ENCODE results near the gene PBX4.

Gene PBX4

DNA sequence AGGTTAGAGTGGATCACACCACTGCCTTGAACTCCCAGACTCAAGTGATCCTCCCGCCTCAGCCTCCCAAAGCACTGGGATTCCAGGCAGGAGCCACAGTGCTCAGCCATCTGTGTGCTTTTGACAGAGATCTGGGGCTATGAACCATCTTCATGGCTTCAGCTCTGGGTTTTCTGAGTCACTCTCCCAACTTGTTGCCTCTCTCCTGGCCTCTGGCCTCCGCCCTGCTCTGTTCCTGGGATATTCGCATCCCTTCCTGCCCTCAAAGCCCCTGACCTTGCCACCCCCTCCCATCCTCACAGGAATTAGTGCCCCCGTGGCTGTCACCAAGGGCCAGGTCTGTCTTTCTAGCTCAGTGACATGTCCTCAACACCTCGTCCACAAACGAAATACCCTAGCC lies 30.7 kb upstream of the PBX4 start:
- TF ChIP-seq, protein P1, sequence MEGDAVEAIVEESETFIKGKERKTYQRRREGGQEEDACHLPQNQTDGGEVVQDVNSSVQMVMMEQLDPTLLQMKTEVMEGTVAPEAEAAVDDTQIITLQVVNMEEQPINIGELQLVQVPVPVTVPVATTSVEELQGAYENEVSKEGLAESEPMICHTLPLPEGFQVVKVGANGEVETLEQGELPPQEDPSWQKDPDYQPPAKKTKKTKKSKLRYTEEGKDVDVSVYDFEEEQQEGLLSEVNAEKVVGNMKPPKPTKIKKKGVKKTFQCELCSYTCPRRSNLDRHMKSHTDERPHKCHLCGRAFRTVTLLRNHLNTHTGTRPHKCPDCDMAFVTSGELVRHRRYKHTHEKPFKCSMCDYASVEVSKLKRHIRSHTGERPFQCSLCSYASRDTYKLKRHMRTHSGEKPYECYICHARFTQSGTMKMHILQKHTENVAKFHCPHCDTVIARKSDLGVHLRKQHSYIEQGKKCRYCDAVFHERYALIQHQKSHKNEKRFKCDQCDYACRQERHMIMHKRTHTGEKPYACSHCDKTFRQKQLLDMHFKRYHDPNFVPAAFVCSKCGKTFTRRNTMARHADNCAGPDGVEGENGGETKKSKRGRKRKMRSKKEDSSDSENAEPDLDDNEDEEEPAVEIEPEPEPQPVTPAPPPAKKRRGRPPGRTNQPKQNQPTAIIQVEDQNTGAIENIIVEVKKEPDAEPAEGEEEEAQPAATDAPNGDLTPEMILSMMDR (IDR thresholded peaks at IDR 0.05; ENCODE audit: low read depth, low read length), result no peak
- no peak for DNase-seq (ENCODE audit: extremely low read depth, low read depth)

DNA sequence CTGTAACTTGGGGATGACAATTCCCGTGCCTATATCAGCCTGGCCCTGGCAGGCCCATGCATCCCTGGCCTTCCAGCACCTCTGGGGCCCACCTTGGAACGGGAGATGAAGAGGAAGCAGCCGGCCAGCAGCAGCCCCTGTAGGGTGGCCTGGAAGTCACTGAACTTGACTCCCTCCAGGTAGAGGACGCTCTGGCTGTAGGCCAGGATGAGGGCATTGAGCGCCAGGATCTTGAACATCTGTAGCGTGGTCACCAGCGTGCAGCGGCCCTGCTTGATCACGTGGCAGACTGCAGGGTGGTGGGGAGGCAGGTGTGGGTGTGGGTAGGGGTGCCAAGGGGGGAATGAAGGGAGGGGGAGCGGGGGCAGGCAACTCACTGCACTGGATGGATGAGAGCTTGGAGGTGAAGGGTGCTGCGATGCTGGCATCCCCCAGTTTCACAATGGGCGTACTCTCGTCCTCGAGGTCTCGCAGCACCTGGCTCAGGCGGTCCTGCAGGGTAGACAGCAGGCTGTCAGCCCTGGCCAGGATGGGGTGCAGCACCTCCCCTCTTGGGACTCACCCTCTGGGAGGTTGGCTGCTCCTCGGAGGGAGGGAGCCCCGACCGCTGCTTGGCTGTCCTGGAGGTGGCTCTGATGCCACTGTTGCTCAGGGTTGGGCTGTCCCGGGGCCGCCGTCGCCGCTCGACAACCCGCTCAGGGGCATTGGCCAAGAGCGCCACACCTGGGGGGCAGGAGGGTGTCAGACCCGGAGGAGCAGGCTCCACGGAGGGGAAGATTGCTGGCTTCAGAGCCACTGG lies 28.7 kb upstream of the PBX4 start:
- TF ChIP-seq, protein P1 (IDR thresholded peaks at IDR 0.05; ENCODE audit: low read depth, low read length), result no peak
- DNase-seq (ENCODE audit: extremely low read depth, low read depth), result no peak

DNA sequence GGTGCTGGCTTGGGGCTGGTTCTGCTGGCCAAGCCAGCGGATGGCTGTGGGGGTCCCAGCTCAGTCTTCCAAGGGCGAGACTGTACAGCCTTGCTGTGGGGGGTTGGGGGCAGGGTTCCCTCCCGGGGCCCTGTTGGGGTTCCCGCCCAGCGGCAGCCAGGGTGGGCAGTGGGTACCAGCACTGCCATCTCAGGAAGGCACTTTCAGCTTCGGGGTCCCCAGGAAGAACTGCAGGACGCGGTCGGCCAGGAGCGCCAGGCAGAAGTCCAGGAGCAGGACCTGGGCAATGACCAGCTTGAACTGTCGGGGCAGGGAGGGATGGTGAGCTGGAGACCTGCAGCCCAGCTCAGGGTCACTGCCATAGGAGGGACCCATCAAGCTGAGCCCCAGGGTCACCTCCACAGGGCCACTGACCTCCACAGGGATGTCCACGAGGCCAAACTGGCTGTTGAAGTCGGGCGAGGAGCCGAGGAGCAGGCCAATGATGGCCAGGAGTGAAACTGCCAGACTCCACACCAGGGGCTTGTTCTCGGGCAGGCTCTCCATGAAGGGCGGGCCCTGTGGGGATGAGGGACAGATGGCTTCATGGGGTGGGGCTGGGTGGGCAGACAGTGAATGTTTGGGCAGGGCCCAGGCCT lies 26.9 kb upstream of the PBX4 start:
- TF ChIP-seq, protein P1 (IDR thresholded peaks at IDR 0.05; ENCODE audit: low read depth, low read length), result no peak

DNA sequence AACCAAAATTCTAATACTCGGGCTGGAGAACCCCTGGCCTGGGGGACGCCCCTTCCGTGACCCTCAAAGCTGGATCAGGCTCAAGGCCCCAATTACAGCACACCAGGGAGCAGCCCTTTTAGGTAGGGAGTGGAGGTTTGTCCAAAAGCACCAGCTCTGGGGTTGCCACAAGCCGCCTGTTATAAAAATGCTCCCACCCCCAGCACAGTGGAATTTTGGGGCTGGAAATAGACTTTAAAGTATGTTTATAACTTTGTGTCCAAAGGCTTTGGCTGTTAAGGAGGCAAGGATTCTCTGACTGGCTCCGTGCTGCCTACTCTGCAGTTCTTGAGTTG lies 25.5 kb upstream of the PBX4 start:
- no peak for DNase-seq (ENCODE audit: extremely low read depth, low read depth)
- TF ChIP-seq, protein P1 (IDR thresholded peaks at IDR 0.05; ENCODE audit: low read depth, low read length), result no peak

More for the DNA sequence above, 26.9 kb upstream of the PBX4 start:
- DNase-seq (ENCODE audit: extremely low read depth, low read depth), result no peak

DNA sequence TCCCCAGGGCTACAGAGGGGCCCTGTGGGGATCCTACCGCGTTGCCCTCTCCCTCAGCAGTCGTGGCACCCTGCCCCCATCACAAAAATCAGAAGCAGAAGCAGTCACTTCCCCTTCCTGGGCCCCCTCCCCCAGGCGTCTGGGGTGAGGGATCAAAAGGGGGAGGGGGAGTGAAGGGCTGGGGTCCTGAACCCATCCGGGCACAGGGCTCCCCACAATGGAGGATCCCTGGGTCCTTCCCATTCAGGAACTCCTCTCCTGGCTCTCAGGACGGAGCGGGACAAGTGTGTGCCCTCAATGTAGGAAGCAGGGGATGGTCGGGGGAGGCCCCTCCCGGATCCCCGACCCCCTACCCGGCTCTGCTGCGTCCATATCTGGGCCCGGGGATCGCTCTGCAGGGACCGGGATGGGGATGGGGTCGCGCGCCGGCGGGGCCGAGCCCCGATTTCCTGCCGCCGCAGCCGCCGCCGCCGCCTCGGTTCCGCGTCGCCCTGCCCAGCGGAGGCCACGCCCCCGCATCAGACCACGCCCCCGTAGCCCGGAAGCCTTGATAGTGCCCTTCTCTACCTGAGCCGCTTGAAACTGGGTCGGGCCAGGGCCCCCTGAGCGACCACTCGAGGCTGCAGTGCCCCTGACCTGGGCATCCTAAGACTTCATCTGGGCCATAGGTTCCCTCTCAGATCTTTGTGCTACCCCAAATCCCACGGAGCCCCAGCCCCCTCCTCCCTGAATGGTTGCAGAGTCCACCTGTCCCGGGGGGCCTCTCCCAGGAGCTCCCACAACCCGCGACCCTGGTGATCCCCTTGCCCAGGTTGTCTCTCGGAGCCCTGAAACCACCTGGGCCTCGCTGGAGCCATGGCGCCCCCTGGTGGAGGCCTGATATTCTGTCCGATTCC lies 24.9 kb upstream of the PBX4 start, which contains the start of gene GMIP:
TSS of gene GMIP (minus strand) at position 500 of the 896 bp plus-strand sequence. CDS start at position 372, 128 bp downstream.
- TF ChIP-seq, protein P1 (IDR thresholded peaks at IDR 0.05; ENCODE audit: low read depth, low read length), result peak; percentile 84
- no peak for DNase-seq (ENCODE audit: extremely low read depth, low read depth)

DNA sequence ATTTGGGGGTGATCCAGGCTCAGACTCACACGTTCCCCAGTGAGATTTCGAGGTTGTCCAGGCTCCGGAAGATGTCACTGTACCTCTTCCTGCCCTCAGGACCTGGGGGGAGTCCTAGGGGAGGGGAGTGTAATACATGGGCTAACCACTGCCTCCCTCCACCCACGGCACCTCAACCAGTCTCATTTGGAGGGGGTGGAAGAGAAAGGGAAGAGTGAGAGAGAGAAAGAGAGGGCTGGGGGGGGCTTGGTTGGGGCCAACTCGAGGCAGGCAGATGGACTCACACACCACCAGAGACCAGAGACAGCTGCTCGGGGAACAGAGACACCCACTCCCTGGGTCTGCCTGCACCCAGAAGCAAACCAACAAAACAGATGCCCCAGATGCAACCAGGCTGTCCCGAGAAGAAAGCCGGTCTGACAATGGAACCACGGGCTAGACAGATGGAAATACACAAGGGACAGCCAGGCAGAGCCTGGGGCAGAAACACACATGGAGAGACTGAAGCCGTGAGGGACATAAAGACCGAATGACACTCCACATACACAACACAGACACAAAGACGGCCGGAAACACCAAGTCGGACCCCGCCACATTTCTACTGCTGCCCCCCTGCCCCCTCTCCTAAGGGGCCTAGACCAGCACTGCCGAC lies 24.1 kb upstream of the PBX4 start:
- TF ChIP-seq, protein P1 (IDR thresholded peaks at IDR 0.05; ENCODE audit: low read depth, low read length), result no peak
- DNase-seq (ENCODE audit: extremely low read depth, low read depth), result no peak

Measured in AG09319 (cell line).